Measurements from ENCODE around the gene IGF2BP2. TPM values are rescaled to one million over a fixed set of nuclear protein-coding genes. Genes with fewer than 3 reads are reported as not detected.

Gene IGF2BP2
- total RNA-seq, 1 experiment from 2014 or later = 135 TPM

DNA sequence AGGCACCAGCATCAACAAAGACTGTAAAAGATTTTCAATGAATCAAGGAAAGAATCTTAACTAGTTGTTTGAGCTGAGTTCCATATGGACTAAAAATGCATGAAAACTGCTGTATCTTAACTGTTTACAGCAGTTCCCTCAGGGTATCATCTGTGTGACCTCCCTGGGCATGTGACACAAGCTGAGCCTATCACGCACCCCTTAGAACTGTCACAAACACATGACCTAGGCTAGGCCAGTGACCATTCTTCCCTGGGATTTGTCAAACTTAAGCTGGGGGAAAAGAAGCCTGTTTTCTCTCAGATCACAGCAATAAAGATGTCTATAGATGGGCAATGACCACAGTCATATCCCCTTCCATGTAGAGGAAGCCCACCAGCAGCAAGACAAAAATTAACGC is 35.7 kb downstream of the IGF2BP2 start:
- POLR2A ChIA-PET = no interaction called here
- TF ChIP-seq YY1 (IDR thresholded peaks at IDR 0.05; ENCODE audit: extremely low read depth, insufficient replicate concordance, low read depth, low read length) = no peak
- TF ChIP-seq SIN3A (IDR thresholded peaks at IDR 0.05; ENCODE audit: low read depth) = no peak
- TF ChIP-seq, protein P1, sequence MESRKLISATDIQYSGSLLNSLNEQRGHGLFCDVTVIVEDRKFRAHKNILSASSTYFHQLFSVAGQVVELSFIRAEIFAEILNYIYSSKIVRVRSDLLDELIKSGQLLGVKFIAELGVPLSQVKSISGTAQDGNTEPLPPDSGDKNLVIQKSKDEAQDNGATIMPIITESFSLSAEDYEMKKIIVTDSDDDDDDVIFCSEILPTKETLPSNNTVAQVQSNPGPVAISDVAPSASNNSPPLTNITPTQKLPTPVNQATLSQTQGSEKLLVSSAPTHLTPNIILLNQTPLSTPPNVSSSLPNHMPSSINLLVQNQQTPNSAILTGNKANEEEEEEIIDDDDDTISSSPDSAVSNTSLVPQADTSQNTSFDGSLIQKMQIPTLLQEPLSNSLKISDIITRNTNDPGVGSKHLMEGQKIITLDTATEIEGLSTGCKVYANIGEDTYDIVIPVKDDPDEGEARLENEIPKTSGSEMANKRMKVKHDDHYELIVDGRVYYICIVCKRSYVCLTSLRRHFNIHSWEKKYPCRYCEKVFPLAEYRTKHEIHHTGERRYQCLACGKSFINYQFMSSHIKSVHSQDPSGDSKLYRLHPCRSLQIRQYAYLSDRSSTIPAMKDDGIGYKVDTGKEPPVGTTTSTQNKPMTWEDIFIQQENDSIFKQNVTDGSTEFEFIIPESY (IDR thresholded peaks at IDR 0.05; ENCODE audit: extremely low read depth, insufficient replicate concordance, low read length) = no peak
- TF ChIP-seq, protein P2, sequence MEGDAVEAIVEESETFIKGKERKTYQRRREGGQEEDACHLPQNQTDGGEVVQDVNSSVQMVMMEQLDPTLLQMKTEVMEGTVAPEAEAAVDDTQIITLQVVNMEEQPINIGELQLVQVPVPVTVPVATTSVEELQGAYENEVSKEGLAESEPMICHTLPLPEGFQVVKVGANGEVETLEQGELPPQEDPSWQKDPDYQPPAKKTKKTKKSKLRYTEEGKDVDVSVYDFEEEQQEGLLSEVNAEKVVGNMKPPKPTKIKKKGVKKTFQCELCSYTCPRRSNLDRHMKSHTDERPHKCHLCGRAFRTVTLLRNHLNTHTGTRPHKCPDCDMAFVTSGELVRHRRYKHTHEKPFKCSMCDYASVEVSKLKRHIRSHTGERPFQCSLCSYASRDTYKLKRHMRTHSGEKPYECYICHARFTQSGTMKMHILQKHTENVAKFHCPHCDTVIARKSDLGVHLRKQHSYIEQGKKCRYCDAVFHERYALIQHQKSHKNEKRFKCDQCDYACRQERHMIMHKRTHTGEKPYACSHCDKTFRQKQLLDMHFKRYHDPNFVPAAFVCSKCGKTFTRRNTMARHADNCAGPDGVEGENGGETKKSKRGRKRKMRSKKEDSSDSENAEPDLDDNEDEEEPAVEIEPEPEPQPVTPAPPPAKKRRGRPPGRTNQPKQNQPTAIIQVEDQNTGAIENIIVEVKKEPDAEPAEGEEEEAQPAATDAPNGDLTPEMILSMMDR (IDR thresholded peaks at IDR 0.05 in 2 of 3, conservative IDR thresholded peaks at IDR 0.05 in 1 of 3; ENCODE audit: borderline replicate concordance in 1 of 3, insufficient read depth in 1 of 3, low read depth in 2 of 3, low read length in 2 of 3) = no peak
- intact Hi-C loops (cut with micrococcal nuclease) = no loop called here
- Histone ChIP-seq H3K79me2 (ENCODE audit: insufficient read depth, low read length) (peaks cover 100% of the 10 kb centered on the region), H3K27ac (ENCODE audit: low read depth, low read length) (no peak overlapping the region), H3K9me3 (ENCODE audit: control insufficient read depth in 1 of 2, insufficient read depth in 1 of 2, low read depth in 1 of 2, low read length in 2 of 2) (no peaks in the 10 kb centered on the region), H3K4me2 (ENCODE audit: low read length) (peak overlapping the region; percentile 76; the same call in 1 of the 2 replicates), H3K9me2 (ENCODE audit: insufficient read depth) (no peaks in the 10 kb centered on the region), H3K36me3 (ENCODE audit: control insufficient read depth in 1 of 2, insufficient read depth in 2 of 2, low read length in 2 of 2) (no peaks in the 10 kb centered on the region), H3K4me1 (ENCODE audit: control insufficient read depth in 1 of 2, insufficient read depth in 2 of 2, low read length in 2 of 2) (peaks cover 84 to 99% of the 10 kb centered on the region in 2 experiments), H3K27me3 (ENCODE audit: insufficient read depth, low read length) (no peaks in the 10 kb centered on the region), H4K20me1 (ENCODE audit: insufficient read depth) (peaks cover 17% of the 10 kb centered on the region; the same call in 1 of the 2 replicates), H3K4me3 (replicated peaks in 1 of 2; ENCODE audit: low read depth in 1 of 2, low read length in 2 of 2) (no peak overlapping the region), H2AFZ (ENCODE audit: low read depth, low read length, poor library complexity, severe bottlenecking) (no peak overlapping the region), H3K9ac (ENCODE audit: low read length) (no peak overlapping the region)
- RAD21 ChIA-PET (ENCODE audit: low non-redundant PET in 1 of 2, low total read pairs in 2 of 2, uncharacterized antibody in 2 of 2, unreplicated experiment in 2 of 2) = interaction anchor here in 1 of 2 experiments (0.7 kb wide), 1 partner anchor 21 kb away, joined by 3 read pairs; no protein-coding TSS in a partner anchor
- no TSS peak for BruUV-seq (replicated peaks)
- CTCF ChIA-PET = interaction anchor here (0.6 to 1.1 kb wide), 2 partner anchors 11 to 1376 kb away, joined by 3 to 4 read pairs; no protein-coding TSS in a partner anchor
- DNase-seq (ENCODE audit: low read depth, low spot score) = no peak
- ATAC-seq = peak; percentile 31; the same call in 1 of the 2 replicates

Data from HCT116 (cell line).